ENCODE measurements around the gene SLC6A17.

Gene SLC6A17

DNA sequence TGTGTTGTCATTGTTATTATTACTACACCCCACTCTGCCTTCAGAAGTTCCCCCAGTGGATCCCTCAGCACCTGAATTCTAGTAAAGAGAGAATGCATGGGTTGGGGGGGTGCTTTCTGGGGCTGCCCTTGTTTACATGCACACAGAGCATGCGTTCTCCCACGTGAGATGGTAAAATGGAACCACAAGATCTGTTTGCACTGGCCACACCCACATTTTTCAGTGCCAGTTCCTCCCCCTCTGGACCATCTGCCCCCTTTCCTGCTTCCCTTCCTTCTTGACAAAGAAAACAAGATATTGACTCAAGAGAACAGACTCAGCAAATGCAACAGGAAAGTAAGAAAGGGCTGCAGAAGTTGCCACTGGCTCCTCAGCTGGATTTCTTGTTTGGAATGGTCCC, 8.9 kb downstream of the SLC6A17 start:
- Histone ChIP-seq H3K4me3 (ENCODE audit: low read length) (no peak overlapping the region), H3K9me3 (replicated peaks; ENCODE audit: insufficient read depth, low read length) (no peaks in the 10 kb centered on the region), H3F3A (ENCODE audit: insufficient read depth, low read length) (no peaks in the 10 kb centered on the region), H3K4me1 (ENCODE audit: low read length) (no peaks in the 10 kb centered on the region), H3K27ac (ENCODE audit: low read length) (no peak overlapping the region), H3K9ac (ENCODE audit: low read length) (no peak overlapping the region), H4K20me1 (ENCODE audit: insufficient read depth, low read length) (no peaks in the 10 kb centered on the region), H3K4me2 (ENCODE audit: low read depth, low read length) (no peak overlapping the region), H3K9me2 (replicated peaks; ENCODE audit: insufficient read depth, low read length) (no peaks in the 10 kb centered on the region), H3K27me3 (replicated peaks; ENCODE audit: insufficient read depth, low read length) (no peaks in the 10 kb centered on the region), H3K79me2 (ENCODE audit: low read length) (no peaks in the 10 kb centered on the region), H2AFZ (ENCODE audit: low read length) (no peak overlapping the region), H3K36me3 (replicated peaks; ENCODE audit: insufficient read depth, low read length) (no peaks in the 10 kb centered on the region)
- TF ChIP-seq, protein P1, sequence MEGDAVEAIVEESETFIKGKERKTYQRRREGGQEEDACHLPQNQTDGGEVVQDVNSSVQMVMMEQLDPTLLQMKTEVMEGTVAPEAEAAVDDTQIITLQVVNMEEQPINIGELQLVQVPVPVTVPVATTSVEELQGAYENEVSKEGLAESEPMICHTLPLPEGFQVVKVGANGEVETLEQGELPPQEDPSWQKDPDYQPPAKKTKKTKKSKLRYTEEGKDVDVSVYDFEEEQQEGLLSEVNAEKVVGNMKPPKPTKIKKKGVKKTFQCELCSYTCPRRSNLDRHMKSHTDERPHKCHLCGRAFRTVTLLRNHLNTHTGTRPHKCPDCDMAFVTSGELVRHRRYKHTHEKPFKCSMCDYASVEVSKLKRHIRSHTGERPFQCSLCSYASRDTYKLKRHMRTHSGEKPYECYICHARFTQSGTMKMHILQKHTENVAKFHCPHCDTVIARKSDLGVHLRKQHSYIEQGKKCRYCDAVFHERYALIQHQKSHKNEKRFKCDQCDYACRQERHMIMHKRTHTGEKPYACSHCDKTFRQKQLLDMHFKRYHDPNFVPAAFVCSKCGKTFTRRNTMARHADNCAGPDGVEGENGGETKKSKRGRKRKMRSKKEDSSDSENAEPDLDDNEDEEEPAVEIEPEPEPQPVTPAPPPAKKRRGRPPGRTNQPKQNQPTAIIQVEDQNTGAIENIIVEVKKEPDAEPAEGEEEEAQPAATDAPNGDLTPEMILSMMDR (IDR thresholded peaks at IDR 0.05; ENCODE audit: low read length) = no peak
- no peak for TF ChIP-seq EZH2phosphoT487 (IDR thresholded peaks at IDR 0.05; ENCODE audit: low read length)
- no peak for TF ChIP-seq EZH2 (optimal IDR thresholded peaks at IDR 0.05; ENCODE audit: low read depth, low read length)
- DNase-seq = no peak

DNA sequence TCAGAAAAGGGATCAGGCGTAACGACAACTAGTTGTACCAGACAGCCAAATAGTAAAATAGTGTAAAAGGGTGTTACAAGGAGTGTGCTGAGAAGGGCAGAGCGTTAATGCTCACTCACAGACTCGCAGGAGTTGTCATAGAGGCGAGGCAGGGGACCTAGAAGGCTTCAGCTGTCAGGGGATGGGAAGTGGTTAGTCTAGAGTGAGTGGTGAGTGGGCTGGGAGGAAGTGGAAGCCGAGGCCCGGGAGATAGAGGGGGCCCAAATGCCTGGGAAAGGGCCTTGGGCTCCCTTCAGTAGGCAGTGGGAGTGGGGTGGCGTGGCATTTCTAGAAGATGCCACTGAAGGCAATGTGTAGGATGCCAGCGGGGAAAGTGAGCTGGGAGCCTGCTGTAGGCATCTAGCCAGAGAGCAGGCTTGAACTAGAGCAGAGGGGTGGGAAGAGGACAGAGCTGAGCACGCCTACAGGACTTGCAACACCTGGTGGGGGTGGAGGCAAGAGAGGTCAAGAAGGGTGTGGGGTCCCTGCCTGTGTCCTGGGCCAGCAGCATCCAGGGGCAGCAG, 10.3 kb downstream of the SLC6A17 start:
- H3K4me3 ChIP-seq (ENCODE audit: low read length) = no peak overlapping the region
- no peaks in the 10 kb centered on the region for H3K79me2 ChIP-seq (ENCODE audit: low read length)
- DNase-seq = no peak
- no peaks in the 10 kb centered on the region for H3K4me1 ChIP-seq (ENCODE audit: low read length)
- H3K4me2 ChIP-seq (ENCODE audit: low read depth, low read length) = no peak overlapping the region
- no peak for TF ChIP-seq EZH2 (optimal IDR thresholded peaks at IDR 0.05; ENCODE audit: low read depth, low read length)
- TF ChIP-seq, protein P1 (IDR thresholded peaks at IDR 0.05; ENCODE audit: low read length) = no peak
- no peak for TF ChIP-seq EZH2phosphoT487 (IDR thresholded peaks at IDR 0.05; ENCODE audit: low read length)
- H2AFZ ChIP-seq (ENCODE audit: low read length) = no peak overlapping the region
- no peak overlapping the region for H3K27ac ChIP-seq (ENCODE audit: low read length)
- no peaks in the 10 kb centered on the region for H4K20me1 ChIP-seq (ENCODE audit: insufficient read depth, low read length)
- H3K9me2 ChIP-seq (replicated peaks; ENCODE audit: insufficient read depth, low read length) = no peaks in the 10 kb centered on the region
- no peaks in the 10 kb centered on the region for H3K36me3 ChIP-seq (replicated peaks; ENCODE audit: insufficient read depth, low read length)
- no peaks in the 10 kb centered on the region for H3K27me3 ChIP-seq (replicated peaks; ENCODE audit: insufficient read depth, low read length)
- H3K9ac ChIP-seq (ENCODE audit: low read length) = no peak overlapping the region
- H3F3A ChIP-seq (ENCODE audit: insufficient read depth, low read length) = no peaks in the 10 kb centered on the region
- no peaks in the 10 kb centered on the region for H3K9me3 ChIP-seq (replicated peaks; ENCODE audit: insufficient read depth, low read length)

DNA sequence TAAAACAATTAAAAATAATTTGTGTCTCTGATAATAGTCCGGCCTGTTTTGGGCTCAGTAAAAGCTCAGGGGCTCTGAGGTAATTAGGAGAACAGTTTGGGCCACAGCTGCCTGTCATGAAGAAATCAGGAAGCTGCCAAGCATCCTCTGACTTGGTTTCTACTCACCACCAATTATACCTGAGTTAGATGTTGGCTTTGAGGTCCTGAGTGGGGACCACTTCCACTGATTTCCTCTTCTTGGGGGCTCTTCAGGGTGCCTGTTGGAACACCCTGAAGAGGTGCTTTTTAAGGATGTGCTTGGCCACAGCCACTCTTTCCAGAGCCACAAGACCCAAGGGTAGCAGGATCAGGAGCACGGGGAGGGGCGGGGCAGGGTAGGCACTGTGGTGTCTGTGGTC, 10.9 kb downstream of the SLC6A17 start:
- no peaks in the 10 kb centered on the region for H3K9me3 ChIP-seq (replicated peaks; ENCODE audit: insufficient read depth, low read length)
- no peaks in the 10 kb centered on the region for H3F3A ChIP-seq (ENCODE audit: insufficient read depth, low read length)
- no peaks in the 10 kb centered on the region for H3K9me2 ChIP-seq (replicated peaks; ENCODE audit: insufficient read depth, low read length)
- no peaks in the 10 kb centered on the region for H3K36me3 ChIP-seq (replicated peaks; ENCODE audit: insufficient read depth, low read length)
- H2AFZ ChIP-seq (ENCODE audit: low read length) = no peak overlapping the region
- H4K20me1 ChIP-seq (ENCODE audit: insufficient read depth, low read length) = no peaks in the 10 kb centered on the region
- no peaks in the 10 kb centered on the region for H3K79me2 ChIP-seq (ENCODE audit: low read length)
- no peak for DNase-seq
- no peaks in the 10 kb centered on the region for H3K4me1 ChIP-seq (ENCODE audit: low read length)
- H3K9ac ChIP-seq (ENCODE audit: low read length) = no peak overlapping the region
- H3K27ac ChIP-seq (ENCODE audit: low read length) = no peak overlapping the region
- H3K4me3 ChIP-seq (ENCODE audit: low read length) = no peak overlapping the region
- H3K4me2 ChIP-seq (ENCODE audit: low read depth, low read length) = no peak overlapping the region
- H3K27me3 ChIP-seq (replicated peaks; ENCODE audit: insufficient read depth, low read length) = no peaks in the 10 kb centered on the region
- TF ChIP-seq, protein P1 (IDR thresholded peaks at IDR 0.05; ENCODE audit: low read length) = no peak
- TF ChIP-seq EZH2phosphoT487 (IDR thresholded peaks at IDR 0.05; ENCODE audit: low read length) (no peak), EZH2 (optimal IDR thresholded peaks at IDR 0.05; ENCODE audit: low read depth, low read length) (no peak)

Measured in MM.1S (cell line).